ENCODE measurements around the gene SYCP2L.

DNA sequence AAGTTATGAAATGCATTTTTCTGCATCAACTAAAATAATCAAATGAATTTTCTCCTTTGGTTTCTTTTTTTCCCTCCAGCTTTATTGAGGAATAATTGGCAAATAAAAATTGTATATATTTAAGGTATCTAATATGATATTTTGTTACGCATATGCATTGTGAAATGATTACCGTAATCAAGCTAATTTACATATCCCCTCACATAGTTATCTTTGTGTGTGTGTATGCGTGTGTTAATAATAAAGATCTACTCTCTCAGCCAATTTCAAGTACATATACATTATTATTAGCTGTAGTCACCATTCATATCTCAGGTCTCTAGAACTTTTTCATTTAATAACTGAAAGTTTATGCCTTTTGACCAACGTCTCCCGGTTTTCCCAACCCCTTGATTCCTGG is 61.1 kb downstream of the SYCP2L start:
- TF ChIP-seq CTCF (conservative IDR thresholded peaks at IDR 0.05 in 1 of 2, IDR thresholded peaks at IDR 0.05 in 1 of 2; ENCODE audit: low read depth in 1 of 2, low read length in 2 of 2): no peak
- TF ChIP-seq EZH2 (IDR thresholded peaks at IDR 0.05; ENCODE audit: low read length, missing control alignments): no peak

Measured in fibroblast of lung (primary cell).